Measurements from ENCODE around the gene SCAPER.
"Not testable (repeated sequence)": the region's sequence is repeated elsewhere in the genome, so short reads cannot be mapped to it uniquely, and the experiment has no call there.

DNA sequence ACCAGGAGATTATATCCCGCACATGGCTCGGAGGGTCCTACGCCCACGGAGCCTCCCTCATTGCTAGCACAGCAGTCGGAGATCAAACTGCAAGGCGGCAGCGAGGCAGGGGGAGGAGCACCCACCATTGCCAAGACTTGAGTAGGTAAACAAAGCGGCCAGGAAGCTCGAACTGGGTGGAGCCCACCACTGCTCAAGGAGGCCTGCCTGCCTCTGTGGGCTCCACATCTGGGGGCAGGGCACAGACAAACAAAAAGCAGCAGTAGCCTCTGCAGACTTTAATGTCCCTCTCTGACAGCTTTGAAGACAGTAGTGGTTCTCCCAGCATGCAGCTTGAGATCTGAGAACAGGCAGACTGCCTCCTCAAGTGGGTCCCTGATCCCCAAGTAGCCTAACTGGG is 86.2 kb downstream of the SCAPER start:
- not testable (repeated sequence) for TF ChIP-seq MXI1 (IDR thresholded peaks at IDR 0.05; ENCODE audit: borderline replicate concordance, low read depth, low read length); USF2 (IDR thresholded peaks at IDR 0.05; ENCODE audit: low read depth, low read length); NFE2L2 (IDR thresholded peaks at IDR 0.05; ENCODE audit: low read depth, low read length)
- TF ChIP-seq, protein P1, sequence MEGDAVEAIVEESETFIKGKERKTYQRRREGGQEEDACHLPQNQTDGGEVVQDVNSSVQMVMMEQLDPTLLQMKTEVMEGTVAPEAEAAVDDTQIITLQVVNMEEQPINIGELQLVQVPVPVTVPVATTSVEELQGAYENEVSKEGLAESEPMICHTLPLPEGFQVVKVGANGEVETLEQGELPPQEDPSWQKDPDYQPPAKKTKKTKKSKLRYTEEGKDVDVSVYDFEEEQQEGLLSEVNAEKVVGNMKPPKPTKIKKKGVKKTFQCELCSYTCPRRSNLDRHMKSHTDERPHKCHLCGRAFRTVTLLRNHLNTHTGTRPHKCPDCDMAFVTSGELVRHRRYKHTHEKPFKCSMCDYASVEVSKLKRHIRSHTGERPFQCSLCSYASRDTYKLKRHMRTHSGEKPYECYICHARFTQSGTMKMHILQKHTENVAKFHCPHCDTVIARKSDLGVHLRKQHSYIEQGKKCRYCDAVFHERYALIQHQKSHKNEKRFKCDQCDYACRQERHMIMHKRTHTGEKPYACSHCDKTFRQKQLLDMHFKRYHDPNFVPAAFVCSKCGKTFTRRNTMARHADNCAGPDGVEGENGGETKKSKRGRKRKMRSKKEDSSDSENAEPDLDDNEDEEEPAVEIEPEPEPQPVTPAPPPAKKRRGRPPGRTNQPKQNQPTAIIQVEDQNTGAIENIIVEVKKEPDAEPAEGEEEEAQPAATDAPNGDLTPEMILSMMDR (conservative IDR thresholded peaks at IDR 0.05; ENCODE audit: low read depth, low read length), result not testable (repeated sequence)
